ENCODE results near the gene BCL2L14. TPM values are rescaled to one million over a fixed set of nuclear protein-coding genes. Genes with fewer than 3 reads are reported as not detected.

The BCL2L14 gene
- total RNA-seq, 1 experiment from 2014 or later = not detected

GRCh38 chr12:12088761-12089160, 18.0 kb downstream of the BCL2L14 start:
- ATAC-seq (no peak), DNase-seq (ENCODE audit: low read depth, low spot score) (no peak)
- H3K27ac ChIP-seq (ENCODE audit: low read length) = no peak overlapping the region
- no peak for TF ChIP-seq TCF7L2 (IDR thresholded peaks at IDR 0.05; ENCODE audit: low read depth, low read length)
- POLR2A ChIA-PET = no interaction called here
- H3K9me3 ChIP-seq (ENCODE audit: control insufficient read depth, insufficient read depth, low read depth, low read length) = no peaks in the 10 kb centered on the region
- H3K27me3 ChIP-seq (ENCODE audit: control insufficient read depth, insufficient read depth, low read length) = no peaks in the 10 kb centered on the region
- no peaks in the 10 kb centered on the region for H3K4me1 ChIP-seq (ENCODE audit: control insufficient read depth, insufficient read depth, low read length)
- BruUV-seq (replicated peaks) = no TSS peak
- intact Hi-C loops (cut with micrococcal nuclease; ENCODE audit: unreplicated experiment) = no loop called here
- CTCF ChIA-PET = no interaction called here
- H3K4me3 ChIP-seq (ENCODE audit: low read depth in 2 of 2, low read length in 2 of 2) = no peak overlapping the region
- in situ Hi-C loops (cut with HindIII; ENCODE audit: low pct_unique_long_range_greater_than_20kb, low sequenced_read_pairs) = no loop called here
- H3K36me3 ChIP-seq (ENCODE audit: control insufficient read depth, insufficient read depth, low read length) = no peaks in the 10 kb centered on the region

GRCh38 chr12:12091071-12091470, 20.3 kb downstream of the BCL2L14 start:
- no peaks in the 10 kb centered on the region for H3K4me1 ChIP-seq (ENCODE audit: control insufficient read depth, insufficient read depth, low read length)
- no peaks in the 10 kb centered on the region for H3K9me3 ChIP-seq (ENCODE audit: control insufficient read depth, insufficient read depth, low read depth, low read length)
- DNase-seq (ENCODE audit: low read depth, low spot score) (no peak), ATAC-seq (no peak)
- no peaks in the 10 kb centered on the region for H3K27me3 ChIP-seq (ENCODE audit: control insufficient read depth, insufficient read depth, low read length)
- H3K36me3 ChIP-seq (ENCODE audit: control insufficient read depth, insufficient read depth, low read length) = no peaks in the 10 kb centered on the region
- POLR2A ChIA-PET = no interaction called here
- in situ Hi-C loops (cut with HindIII; ENCODE audit: low pct_unique_long_range_greater_than_20kb, low sequenced_read_pairs) (no loop called here), intact Hi-C loops (cut with micrococcal nuclease; ENCODE audit: unreplicated experiment) (no loop called here)
- BruUV-seq (replicated peaks) = no TSS peak
- TF ChIP-seq REST (IDR thresholded peaks at IDR 0.05; ENCODE audit: insufficient read depth in 1 of 2, low read depth in 2 of 2, low read length in 1 of 2) = no peak
- no peak for TF ChIP-seq CTCF (IDR thresholded peaks at IDR 0.05)
- TF ChIP-seq POLR2AphosphoS5 (IDR thresholded peaks at IDR 0.05; ENCODE audit: low read depth, low read length) = no peak
- no peak for TF ChIP-seq TCF7L2 (IDR thresholded peaks at IDR 0.05; ENCODE audit: low read depth, low read length)
- TF ChIP-seq SIN3A (IDR thresholded peaks at IDR 0.05; ENCODE audit: borderline replicate concordance, insufficient read depth, low read depth, low read length) = no peak
- no peak overlapping the region for H3K27ac ChIP-seq (ENCODE audit: low read length)
- CTCF ChIA-PET = no interaction called here
- no peak overlapping the region for H3K4me3 ChIP-seq (ENCODE audit: low read depth in 2 of 2, low read length in 2 of 2)

- no peak for ATAC-seq
- Histone ChIP-seq H3K36me3 (ENCODE audit: control insufficient read depth, insufficient read depth, low read length) (no peaks in the 10 kb centered on the region), H3K4me1 (ENCODE audit: control insufficient read depth, insufficient read depth, low read length) (no peaks in the 10 kb centered on the region), H3K9me3 (ENCODE audit: control insufficient read depth, insufficient read depth, low read depth, low read length) (no peaks in the 10 kb centered on the region), H3K4me3 (ENCODE audit: low read depth in 2 of 2, low read length in 2 of 2) (no peak overlapping the region), H3K27me3 (ENCODE audit: control insufficient read depth, insufficient read depth, low read length) (no peaks in the 10 kb centered on the region), H3K27ac (ENCODE audit: low read length) (no peak overlapping the region)
- TF ChIP-seq SIN3A (IDR thresholded peaks at IDR 0.05; ENCODE audit: borderline replicate concordance, insufficient read depth, low read depth, low read length) (no peak), TCF7L2 (IDR thresholded peaks at IDR 0.05; ENCODE audit: low read depth, low read length) (no peak), CTCF (IDR thresholded peaks at IDR 0.05) (no peak), POLR2AphosphoS5 (IDR thresholded peaks at IDR 0.05; ENCODE audit: low read depth, low read length) (no peak), REST (IDR thresholded peaks at IDR 0.05; ENCODE audit: insufficient read depth in 1 of 2, low read depth in 2 of 2, low read length in 1 of 2) (no peak)
- intact Hi-C loops (cut with micrococcal nuclease; ENCODE audit: unreplicated experiment) (no loop called here), in situ Hi-C loops (cut with HindIII; ENCODE audit: low pct_unique_long_range_greater_than_20kb, low sequenced_read_pairs) (no loop called here)
- DNase-seq (ENCODE audit: low read depth, low spot score) = no peak
- BruUV-seq (replicated peaks) = no TSS peak
- POLR2A ChIA-PET = no interaction called here
- CTCF ChIA-PET = no interaction called here
Measured at GRCh38 chr12:12091977-12092663, 21.4 kb downstream of the BCL2L14 start.

Measured in Panc1 (cell line).